GM12865 (cell line): ENCODE data around the gene STC2.

Source experiments
- DNase-seq: peaks from one replicate; pipeline ENCODE4 v3.0.0; 2010; ENCODE audit warnings: low read depth
- H3K4me3 ChIP-seq: 2 replicates; pipeline ENCODE4 v1.5.1; 2011; ENCODE audit warnings: mild to moderate bottlenecking, low read depth, low read length, control low read depth
- TF ChIP-seq, protein P1 (sequence below): IDR thresholded peaks from 2 replicates; pipeline ENCODE4 v1.5.1; 2011; ENCODE audit warnings: low read length, control low read depth, low read depth, inconsistent platforms; ENCODE audit not compliant: insufficient read depth; ENCODE audit errors: missing control alignments

The STC2 gene

DNA sequence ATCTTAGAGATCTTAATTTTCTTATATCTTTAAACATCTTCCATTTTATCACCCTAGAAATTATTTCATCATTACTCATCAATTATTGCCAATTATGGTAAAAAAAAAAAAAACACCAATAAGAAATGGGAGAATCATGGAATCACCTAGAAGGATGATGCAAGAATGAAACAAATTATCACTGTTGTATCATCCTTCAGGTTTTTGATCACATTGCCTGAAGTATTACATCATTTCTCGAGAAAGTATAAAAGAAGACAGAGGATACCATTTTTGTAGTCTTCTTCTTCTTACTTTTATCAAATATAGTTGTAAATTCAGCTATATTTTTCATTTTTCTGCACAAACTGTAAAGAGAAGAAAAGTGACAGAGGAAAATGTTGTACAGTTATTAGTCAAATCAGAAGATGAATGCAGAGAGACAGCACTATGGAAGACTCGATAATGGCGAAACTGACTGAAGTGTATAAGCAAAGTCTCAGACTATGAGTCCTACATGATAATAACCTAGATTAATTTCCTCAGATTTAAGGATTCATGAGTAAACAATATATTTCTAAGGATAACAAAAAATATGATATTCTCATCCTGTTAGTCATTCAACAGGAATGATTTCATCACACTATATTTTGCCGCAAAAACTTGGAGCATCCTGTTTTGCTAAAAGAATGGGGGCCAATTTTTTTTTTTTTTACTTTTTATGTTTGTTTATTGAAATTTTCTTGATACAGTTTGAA lies 5.9 kb upstream of the STC2 start:
- no peak for DNase-seq
- TF ChIP-seq, protein P1, sequence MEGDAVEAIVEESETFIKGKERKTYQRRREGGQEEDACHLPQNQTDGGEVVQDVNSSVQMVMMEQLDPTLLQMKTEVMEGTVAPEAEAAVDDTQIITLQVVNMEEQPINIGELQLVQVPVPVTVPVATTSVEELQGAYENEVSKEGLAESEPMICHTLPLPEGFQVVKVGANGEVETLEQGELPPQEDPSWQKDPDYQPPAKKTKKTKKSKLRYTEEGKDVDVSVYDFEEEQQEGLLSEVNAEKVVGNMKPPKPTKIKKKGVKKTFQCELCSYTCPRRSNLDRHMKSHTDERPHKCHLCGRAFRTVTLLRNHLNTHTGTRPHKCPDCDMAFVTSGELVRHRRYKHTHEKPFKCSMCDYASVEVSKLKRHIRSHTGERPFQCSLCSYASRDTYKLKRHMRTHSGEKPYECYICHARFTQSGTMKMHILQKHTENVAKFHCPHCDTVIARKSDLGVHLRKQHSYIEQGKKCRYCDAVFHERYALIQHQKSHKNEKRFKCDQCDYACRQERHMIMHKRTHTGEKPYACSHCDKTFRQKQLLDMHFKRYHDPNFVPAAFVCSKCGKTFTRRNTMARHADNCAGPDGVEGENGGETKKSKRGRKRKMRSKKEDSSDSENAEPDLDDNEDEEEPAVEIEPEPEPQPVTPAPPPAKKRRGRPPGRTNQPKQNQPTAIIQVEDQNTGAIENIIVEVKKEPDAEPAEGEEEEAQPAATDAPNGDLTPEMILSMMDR: no peak
- no peak overlapping the region for H3K4me3 ChIP-seq

DNA sequence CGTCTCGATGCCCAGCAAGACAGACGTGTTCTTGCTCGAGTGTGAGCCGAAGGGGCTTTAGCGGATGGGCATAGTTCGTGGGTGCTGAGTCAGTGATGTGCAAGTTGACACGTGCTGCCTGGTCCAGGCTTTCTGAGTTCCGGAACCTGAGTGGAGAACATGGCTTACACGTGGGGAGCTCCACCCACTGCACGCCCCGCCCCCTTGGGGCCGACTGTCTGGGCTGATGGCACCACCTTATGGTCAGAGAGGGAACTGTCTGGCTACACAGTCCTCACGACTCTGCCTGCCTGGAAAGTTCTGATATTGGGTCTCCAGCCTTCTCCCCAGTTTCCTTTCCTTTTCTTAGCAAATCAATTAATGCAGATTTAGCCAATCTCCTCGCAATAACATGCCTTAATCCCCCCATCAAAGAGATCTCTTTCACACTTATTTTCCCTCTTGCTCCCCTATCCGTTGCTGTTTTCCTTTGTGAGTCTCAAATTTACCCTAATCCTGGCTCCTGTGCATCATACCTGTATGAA lies 3.8 kb upstream of the STC2 start:
- TF ChIP-seq, protein P1: peak; percentile 96
- DNase-seq: peak; percentile 93
- no peak overlapping the region for H3K4me3 ChIP-seq

- H3K4me3 ChIP-seq: no peak overlapping the region
- TF ChIP-seq, protein P1: no peak
- DNase-seq: no peak
These were observed 3.1 kb upstream of the STC2 start for GRCh38 chr5:173331287-173331686.

GRCh38 chr5:173330338-173331206 lies 2.4 kb upstream of the STC2 start:
- DNase-seq: no peak
- peak overlapping the region; percentile 90 for H3K4me3 ChIP-seq
- TF ChIP-seq, protein P1: no peak

GRCh38 chr5:173329491-173330337 lies 1.5 kb upstream of the STC2 start:
- TF ChIP-seq, protein P1: no peak
- DNase-seq: peak; percentile 77
- peak overlapping the region; percentile 90 for H3K4me3 ChIP-seq

DNA sequence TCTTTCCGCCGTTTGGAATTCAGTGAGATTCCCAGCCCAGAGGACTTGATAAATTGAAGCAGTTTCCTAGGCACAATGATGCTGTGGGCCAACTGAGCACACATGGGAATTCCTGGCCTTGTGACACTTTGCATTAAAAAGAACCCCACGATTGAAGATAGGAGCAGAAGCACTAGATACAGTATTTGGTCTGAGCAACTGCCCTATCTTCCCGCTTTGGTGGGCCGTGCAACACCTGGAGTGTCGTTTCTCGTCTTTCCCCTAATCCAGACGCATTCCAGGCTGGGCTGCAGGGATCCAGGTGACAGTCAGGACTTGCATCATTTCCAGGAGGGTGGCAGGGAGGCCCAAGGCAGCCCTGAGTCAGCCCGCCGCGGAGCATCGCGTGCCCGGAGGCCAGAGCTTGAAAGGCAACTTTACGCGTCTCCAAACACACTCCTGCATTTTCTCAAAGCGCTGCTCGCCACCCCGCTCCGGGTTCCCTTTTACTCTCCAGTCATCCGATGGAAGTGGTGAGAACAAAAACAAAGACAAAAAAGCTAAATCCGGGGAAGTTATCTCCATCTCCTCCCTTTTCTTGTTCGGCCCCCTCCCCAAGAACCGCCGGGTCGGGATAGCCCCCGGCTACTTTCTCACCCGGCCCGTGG lies 753 bp upstream of the STC2 start:
- H3K4me3 ChIP-seq: peak overlapping the region; percentile 90
- TF ChIP-seq, protein P1: no peak
- DNase-seq: peak; percentile 46
